GM18499 (cell line): ENCODE measurements around the gene RRAS2.

Source experiments
- ATAC-seq: cut with Tn5 transposase; IDR thresholded peaks from one replicate; pipeline ENCODE4 v1.9.1; 2021; ENCODE audit warnings: moderate number of reproducible peaks; ENCODE audit not compliant: insufficient read depth, unreplicated experiment

Gene RRAS2

GRCh38 chr11:14342906-14343305 is 16.1 kb downstream of the RRAS2 start:
- no peak for ATAC-seq

GRCh38 chr11:14341968-14342367 is 17.0 kb downstream of the RRAS2 start:
- no peak for ATAC-seq

GRCh38 chr11:14340721-14341120 is 18.3 kb downstream of the RRAS2 start:
- no peak for ATAC-seq

- no peak for ATAC-seq
Measured at GRCh38 chr11:14339356-14339755, 19.6 kb downstream of the RRAS2 start.

GRCh38 chr11:14336507-14337503 is 22.2 kb downstream of the RRAS2 start:
- ATAC-seq, result no peak

GRCh38 chr11:14335712-14336111 is 23.3 kb downstream of the RRAS2 start:
- ATAC-seq, result no peak

GRCh38 chr11:14334893-14335292 is 24.1 kb downstream of the RRAS2 start:
- no peak for ATAC-seq

GRCh38 chr11:14334192-14334591 is 24.8 kb downstream of the RRAS2 start:
- ATAC-seq, result no peak

- peak; percentile 45 for ATAC-seq
Measured at GRCh38 chr11:14331476-14332136, 27.4 kb downstream of the RRAS2 start.

- no peak for ATAC-seq
Measured at GRCh38 chr11:14330881-14331280, 28.1 kb downstream of the RRAS2 start.

GRCh38 chr11:14329702-14330101 is 29.3 kb downstream of the RRAS2 start:
- no peak for ATAC-seq

- ATAC-seq, result peak; percentile 34
Measured at GRCh38 chr11:14327116-14327515, 31.9 kb downstream of the RRAS2 start.

- no peak for ATAC-seq
Measured at GRCh38 chr11:14323118-14323676, 35.8 kb downstream of the RRAS2 start.

- no peak for ATAC-seq
Measured at GRCh38 chr11:14322510-14322909, 36.5 kb downstream of the RRAS2 start.

- peak; percentile 47 for ATAC-seq
Measured at GRCh38 chr11:14320020-14320419, 39.0 kb downstream of the RRAS2 start.

- ATAC-seq, result no peak
Measured at GRCh38 chr11:14318581-14318981, 40.4 kb downstream of the RRAS2 start.

GRCh38 chr11:14317659-14318325 is 41.2 kb downstream of the RRAS2 start:
- no peak for ATAC-seq

- ATAC-seq, result no peak
Measured at GRCh38 chr11:14315130-14315529, 43.9 kb downstream of the RRAS2 start.

- ATAC-seq, result no peak
Measured at GRCh38 chr11:14314127-14314526, 44.9 kb downstream of the RRAS2 start.

- ATAC-seq, result no peak
Measured at GRCh38 chr11:14312736-14313438, 46.1 kb downstream of the RRAS2 start.
